A549 (cell line): ENCODE results near the gene GNG4.

Experiments used
- HOXB13 ChIP-seq: fragments of 250-450 bp; sonication (Bioruptor Pico); IDR thresholded peaks from 2 replicates; pipeline ENCODE4 v1.5.0; 2020; ENCODE audit warnings: low read depth, mild to moderate bottlenecking, moderate library complexity
- MYC ChIP-seq: IDR thresholded peaks from 2 replicates; pipeline ENCODE4 v1.6.1; 2012; ENCODE audit warnings: mild to moderate bottlenecking, inconsistent platforms, low read length, improper control_type of control experiment, borderline replicate concordance
- RAD21 ChIP-seq, 2 experiments: fragments of >200 bp in 1 of 2; sonication (Bioruptor Twin) in 1 of 2; formaldehyde crosslinking in 1 of 2; IDR thresholded peaks in 1 of 2; conservative IDR thresholded peaks in 1 of 2; 2 replicates in 1 of 2; 3 replicates in 1 of 2; pipeline ENCODE4 v1.6.1; 2012 to 2018; ENCODE audit warnings: inconsistent platforms in 1 of 2
- TF ChIP-seq, protein P1 (sequence below): fragments of 200-600 bp; sonication (generic); IDR thresholded peaks from 2 replicates; pipeline ENCODE4 v1.6.1; 2016; ENCODE audit warnings: antibody characterized with exemption, mild to moderate bottlenecking, moderate library complexity

DNA sequence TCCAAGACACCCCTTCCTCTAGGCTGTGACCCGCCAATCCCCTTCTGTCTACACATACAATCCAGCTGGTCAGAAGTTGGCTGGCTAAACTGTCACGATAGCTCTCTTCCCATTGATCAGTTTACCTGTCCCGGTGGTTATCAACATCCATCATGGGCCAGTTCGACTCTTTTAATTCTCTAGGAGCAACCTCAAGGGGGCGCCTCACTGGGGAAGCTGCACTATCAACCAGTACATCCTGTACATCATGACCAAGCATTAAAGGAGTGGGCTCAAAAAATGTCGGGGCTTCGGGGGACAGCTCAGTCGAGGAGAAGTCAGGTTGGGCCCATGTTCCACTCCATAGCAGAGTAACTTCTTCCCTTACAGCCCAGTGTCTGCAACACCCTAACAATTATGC, 92.1 kb downstream of the GNG4 start:
- no peak for TF ChIP-seq HOXB13 (CRISPR knock-in tag)
- no peak for TF ChIP-seq RAD21 (conservative IDR thresholded peaks at IDR 0.05 in 1 of 2, IDR thresholded peaks at IDR 0.05 in 1 of 2)
- TF ChIP-seq MYC: no peak
- TF ChIP-seq, protein P1, sequence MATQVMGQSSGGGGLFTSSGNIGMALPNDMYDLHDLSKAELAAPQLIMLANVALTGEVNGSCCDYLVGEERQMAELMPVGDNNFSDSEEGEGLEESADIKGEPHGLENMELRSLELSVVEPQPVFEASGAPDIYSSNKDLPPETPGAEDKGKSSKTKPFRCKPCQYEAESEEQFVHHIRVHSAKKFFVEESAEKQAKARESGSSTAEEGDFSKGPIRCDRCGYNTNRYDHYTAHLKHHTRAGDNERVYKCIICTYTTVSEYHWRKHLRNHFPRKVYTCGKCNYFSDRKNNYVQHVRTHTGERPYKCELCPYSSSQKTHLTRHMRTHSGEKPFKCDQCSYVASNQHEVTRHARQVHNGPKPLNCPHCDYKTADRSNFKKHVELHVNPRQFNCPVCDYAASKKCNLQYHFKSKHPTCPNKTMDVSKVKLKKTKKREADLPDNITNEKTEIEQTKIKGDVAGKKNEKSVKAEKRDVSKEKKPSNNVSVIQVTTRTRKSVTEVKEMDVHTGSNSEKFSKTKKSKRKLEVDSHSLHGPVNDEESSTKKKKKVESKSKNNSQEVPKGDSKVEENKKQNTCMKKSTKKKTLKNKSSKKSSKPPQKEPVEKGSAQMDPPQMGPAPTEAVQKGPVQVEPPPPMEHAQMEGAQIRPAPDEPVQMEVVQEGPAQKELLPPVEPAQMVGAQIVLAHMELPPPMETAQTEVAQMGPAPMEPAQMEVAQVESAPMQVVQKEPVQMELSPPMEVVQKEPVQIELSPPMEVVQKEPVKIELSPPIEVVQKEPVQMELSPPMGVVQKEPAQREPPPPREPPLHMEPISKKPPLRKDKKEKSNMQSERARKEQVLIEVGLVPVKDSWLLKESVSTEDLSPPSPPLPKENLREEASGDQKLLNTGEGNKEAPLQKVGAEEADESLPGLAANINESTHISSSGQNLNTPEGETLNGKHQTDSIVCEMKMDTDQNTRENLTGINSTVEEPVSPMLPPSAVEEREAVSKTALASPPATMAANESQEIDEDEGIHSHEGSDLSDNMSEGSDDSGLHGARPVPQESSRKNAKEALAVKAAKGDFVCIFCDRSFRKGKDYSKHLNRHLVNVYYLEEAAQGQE: no peak
